GM19239 (cell line): ENCODE measurements around the gene VPS13D.
"Not testable (repeated sequence)": the region's sequence is repeated elsewhere in the genome, so short reads cannot be mapped to it uniquely, and the experiment has no call there.

ENCODE experiments used
- DNase-seq: peaks from one replicate; pipeline ENCODE4 v3.0.0; 2011; ENCODE audit warnings: low spot score; ENCODE audit not compliant: insufficient read length
- FAIRE-seq: peaks from 2 replicates; lab custom pipeline; 2011; peaks lifted over from hg19 to GRCh38; lab: Jason Lieb, UNC

Gene VPS13D

GRCh38 chr1:12519693-12520364 lies 290.0 kb downstream of the VPS13D start:
- DNase-seq (no peak), FAIRE-seq (no peak)

- DNase-seq: no peak
- FAIRE-seq: no peak
Measured at GRCh38 chr1:12521096-12521495, 291.3 kb downstream of the VPS13D start.

GRCh38 chr1:12522780-12523179 lies 292.9 kb downstream of the VPS13D start:
- not testable (repeated sequence) for DNase-seq, FAIRE-seq

- FAIRE-seq (no peak), DNase-seq (no peak)
Measured at GRCh38 chr1:12524266-12524665, 294.4 kb downstream of the VPS13D start.

GRCh38 chr1:12525311-12526181 lies 295.7 kb downstream of the VPS13D start:
- no peak for DNase-seq
- FAIRE-seq: no peak

GRCh38 chr1:12527564-12527963 lies 297.7 kb downstream of the VPS13D start:
- DNase-seq: no peak
- FAIRE-seq: no peak

GRCh38 chr1:12528021-12528852 lies 298.4 kb downstream of the VPS13D start:
- FAIRE-seq: no peak
- no peak for DNase-seq

GRCh38 chr1:12529640-12530174 lies 299.9 kb downstream of the VPS13D start:
- DNase-seq (no peak), FAIRE-seq (no peak)

GRCh38 chr1:12530462-12531178 lies 300.8 kb downstream of the VPS13D start:
- no peak for FAIRE-seq
- DNase-seq: no peak

- FAIRE-seq (no peak), DNase-seq (no peak)
Measured at GRCh38 chr1:12531179-12531499, 301.3 kb downstream of the VPS13D start.

GRCh38 chr1:12532405-12533315 lies 302.8 kb downstream of the VPS13D start:
- no peak for DNase-seq
- FAIRE-seq: no peak

GRCh38 chr1:12536023-12536639 lies 306.3 kb downstream of the VPS13D start:
- FAIRE-seq (no peak), DNase-seq (no peak)

- FAIRE-seq (no peak), DNase-seq (no peak)
Measured at GRCh38 chr1:12537294-12537693, 307.5 kb downstream of the VPS13D start.

GRCh38 chr1:12537906-12538461 lies 308.2 kb downstream of the VPS13D start:
- no peak for DNase-seq
- no peak for FAIRE-seq

GRCh38 chr1:12538536-12538935 lies 308.7 kb downstream of the VPS13D start:
- not testable (repeated sequence) for FAIRE-seq, DNase-seq

GRCh38 chr1:12539320-12539704 lies 309.5 kb downstream of the VPS13D start:
- FAIRE-seq (no peak), DNase-seq (no peak)

- FAIRE-seq (no peak), DNase-seq (no peak)
Measured at GRCh38 chr1:12539705-12540579, 310.1 kb downstream of the VPS13D start.
